Activated CD4-positive, alpha-beta T cell treated with anti-CD3 and anti-CD28 coated beads, Interleukin-2, Interleukin-4, amounts not matched to agents 100 ng/mL and 50 ng/mL, durations not matched to agents 16 hours and 8 hours (primary cell): ENCODE measurements around the gene ADCY1.

Source experiments
- DNase-seq: peaks from one replicate; pipeline ENCODE4 v3.0.0-alpha.2; 2020; ENCODE audit warnings: low spot score

ADCY1 gene

DNA sequence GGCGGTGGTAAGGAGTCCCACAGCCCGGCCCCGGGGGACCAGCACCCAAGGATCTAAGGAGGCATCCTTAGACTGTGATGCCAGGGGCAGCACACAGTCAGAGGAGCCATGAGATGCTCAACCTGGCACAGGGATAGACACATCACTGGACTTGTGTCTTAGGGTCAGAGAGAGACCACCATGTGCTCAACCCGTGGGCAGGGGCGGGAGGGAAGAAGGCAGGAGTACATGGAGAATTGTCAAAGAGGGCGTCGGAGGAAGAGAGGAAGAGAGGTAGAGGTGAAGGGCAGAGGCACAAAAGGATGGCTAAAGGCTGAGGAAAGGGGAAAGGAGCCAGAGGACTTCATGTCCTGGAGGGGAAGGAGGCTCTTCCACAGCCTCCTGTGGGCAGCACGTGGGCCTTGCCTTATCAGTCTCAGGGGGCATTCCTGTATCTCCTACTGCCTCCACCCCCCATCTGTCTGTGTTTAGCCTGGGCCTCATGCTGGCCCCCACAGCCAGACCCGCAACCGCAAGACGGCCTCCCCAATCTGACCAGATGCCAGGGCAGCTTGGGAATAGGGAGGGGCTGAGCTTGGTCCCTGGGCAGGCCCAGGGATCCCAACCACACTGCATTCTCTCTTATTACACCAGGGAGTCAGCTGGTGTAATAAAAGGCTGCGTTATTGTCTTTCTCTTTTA lies 2.2 kb downstream of the ADCY1 start:
- no peak for DNase-seq

DNA sequence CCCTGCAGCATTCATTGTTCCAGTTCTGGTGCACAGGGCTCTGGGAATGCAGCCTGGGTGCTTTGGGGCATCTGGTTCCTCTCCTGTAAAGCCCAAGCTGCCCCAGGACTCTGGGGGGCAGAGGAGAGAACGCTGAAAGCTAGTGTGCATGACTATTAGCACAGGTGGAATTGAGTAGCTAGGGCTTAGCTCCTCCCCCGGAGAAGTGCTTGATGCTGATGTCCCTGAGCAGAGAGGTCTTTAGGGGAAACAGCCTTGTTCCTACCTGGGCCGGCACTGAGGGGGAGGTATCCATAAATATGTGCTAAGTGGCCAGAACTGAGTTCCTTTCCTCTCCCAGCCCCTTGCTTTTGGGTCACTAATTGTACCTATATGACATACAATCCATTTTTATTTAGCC lies 3.9 kb downstream of the ADCY1 start:
- DNase-seq = no peak

DNA sequence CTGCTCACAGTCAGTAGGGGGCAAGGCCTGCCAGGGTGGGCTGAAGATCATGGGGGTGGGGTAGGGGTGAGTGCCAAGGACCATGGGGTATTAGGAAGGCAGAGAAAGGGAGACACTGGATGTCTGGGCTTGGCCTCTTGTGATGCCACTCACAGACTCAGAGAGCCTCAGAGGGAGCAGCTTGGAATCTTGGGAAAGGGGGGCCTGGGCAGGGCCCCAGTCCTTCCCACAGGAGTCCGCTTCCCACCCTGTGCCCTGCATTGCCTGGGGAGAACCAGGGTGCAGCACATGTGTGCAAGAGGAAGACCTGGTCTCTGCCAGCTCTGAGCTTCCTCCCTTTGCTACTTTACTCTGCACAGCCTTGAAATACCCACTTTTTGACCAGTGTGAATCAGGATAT lies 4.3 kb downstream of the ADCY1 start:
- no peak for DNase-seq

DNA sequence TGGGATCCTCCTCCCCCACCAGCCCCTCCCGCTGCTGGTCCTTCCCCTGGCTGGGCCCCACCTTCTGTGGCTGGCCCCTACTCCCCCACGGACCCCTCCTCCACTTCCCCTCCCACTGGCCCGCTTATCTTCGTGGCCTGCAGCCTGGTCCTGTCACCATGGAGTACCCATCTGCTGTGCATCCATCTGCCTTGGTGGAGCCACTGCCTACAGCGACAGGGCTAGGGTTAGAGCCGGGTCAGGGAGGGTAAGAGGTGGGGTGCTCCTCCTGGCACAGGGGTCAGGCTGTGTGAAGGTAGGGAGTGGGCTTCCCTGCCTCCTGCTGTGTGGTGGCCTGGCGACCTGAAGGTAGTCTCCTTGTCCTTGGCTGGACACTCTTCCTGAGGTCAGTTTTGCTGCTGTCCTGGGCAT lies 5.2 kb downstream of the ADCY1 start:
- DNase-seq = no peak

DNA sequence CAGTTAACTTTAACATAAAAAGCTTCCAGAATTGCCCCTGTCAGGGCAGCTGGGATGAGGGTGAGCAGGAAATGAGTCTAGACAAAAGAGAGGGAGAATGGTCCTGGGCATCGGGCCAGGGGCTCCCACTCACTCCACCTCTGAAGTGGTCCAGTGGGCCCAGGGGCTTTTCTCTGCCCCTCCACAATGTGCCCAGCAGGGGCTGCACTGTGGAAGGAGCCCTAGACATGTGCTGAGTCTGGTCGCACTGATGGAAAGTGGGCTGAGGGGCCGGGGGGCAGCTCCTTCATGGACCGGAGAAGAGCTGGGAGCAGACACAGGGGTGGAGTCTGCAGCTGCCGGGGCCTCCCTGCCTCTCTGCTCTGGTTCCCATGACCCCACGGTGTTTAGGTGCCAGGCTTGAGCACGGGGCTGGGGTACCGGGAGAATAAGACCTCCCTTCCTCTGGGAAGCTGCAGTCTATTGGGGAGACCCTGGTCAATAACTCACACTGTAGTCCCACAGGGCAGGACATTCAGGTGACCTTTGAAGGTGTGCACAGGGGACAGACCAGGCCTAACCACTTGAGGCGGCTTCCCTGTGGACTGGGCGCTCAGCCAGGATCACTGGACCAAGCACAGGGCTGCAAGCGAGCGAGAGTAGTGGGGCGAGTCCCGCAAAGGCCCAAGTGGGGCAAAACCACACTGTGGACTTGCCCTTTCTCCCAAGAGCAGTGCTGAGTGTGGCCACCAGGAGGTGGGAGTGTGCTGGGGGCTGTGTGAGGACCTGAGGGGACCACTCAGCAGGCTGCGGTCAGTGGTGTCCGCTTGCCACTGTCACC lies 6.1 kb downstream of the ADCY1 start:
- DNase-seq = no peak

DNA sequence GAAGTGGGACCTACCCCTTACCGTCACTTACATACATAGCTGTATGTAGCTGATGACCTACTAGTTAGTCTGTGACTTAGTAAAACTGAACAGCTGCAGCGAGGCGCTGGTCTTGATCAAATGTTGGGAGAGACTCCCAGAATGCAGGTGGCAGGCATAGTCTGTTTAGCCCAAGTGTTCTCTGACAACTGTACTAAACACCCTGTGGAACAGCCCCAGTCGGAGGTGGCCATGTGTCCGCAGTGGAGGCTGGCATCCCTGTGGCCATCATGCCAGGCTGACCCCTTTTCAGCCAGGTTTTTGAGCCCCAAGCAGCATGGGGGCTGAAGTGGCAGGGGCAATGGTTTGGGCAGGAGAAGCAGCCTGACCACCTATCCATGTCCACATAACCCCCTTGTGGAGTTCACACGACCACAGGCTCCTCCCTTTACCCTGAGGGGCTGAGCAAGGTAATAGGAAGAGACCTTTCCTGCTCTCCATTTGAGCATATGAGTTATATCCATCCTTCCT lies 7.2 kb downstream of the ADCY1 start:
- no peak for DNase-seq

DNA sequence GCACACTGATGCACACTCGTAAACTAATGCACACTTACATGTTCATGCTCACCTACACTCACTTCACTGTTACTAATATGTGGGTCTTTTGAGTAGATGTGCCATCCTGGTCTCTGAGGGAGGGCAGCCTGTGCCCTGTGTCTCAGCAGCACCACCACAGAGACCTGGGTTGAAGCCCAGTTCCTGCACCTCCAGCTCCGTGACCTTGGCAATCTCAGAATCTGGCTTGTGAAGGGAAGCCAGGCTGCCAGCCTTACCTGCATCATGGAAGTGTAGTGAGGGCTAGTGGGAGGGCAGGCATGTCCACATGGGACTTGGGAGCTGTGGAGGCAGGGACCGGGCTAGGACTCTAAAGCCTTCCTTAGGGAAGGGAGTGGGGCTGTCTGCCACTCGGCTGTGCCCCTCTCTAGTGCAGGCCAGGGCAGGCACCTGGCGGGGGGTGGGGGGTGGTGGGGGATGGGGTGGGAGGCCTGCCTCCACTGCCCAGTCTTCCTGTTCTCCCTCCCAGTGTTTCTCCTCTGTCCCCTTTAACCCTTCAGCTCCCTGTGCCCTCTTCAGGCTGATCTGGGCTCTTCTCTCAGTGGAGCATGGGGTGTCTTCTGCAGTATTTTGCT lies 8.1 kb downstream of the ADCY1 start:
- no peak for DNase-seq

DNA sequence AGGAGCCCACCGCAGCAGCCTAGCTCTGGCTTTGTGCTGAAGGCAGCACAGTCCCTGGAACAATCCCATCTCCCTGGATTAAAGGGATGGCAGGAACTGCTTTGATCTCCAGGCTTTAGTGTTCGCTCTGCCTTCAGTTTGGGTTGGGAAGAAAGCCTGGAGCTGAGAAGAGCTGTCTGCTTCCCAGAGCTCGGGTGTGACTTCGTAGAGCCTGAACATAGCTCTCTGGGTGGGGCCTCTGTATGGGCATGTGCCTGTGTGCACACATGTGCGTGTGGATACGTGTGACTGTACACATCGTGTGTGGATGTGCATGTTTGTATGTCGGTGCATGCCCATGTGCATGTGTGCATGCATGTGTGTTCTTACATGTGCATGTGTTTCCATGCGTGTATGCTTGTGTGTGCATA lies 8.7 kb downstream of the ADCY1 start:
- no peak for DNase-seq

DNA sequence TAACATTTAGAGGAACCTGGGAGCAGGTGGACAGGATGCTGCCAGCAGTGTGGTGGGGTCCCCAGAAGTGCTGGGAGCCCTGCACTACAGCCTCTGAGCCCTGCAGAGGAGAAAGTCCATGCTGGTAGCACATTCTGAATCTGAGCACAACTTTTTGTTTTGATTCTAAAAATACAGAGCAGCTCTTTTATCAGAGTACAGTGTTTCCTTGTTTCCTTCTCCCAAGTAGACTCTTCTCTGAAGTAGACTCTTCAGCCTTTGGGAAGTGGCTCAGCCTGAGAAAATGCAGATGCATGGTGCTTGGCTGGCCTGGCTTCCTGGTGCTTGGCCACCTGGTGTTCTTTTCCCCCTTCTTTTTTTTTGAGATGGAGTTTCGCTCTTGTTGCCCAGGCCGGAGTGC lies 9.1 kb downstream of the ADCY1 start:
- DNase-seq = no peak

DNA sequence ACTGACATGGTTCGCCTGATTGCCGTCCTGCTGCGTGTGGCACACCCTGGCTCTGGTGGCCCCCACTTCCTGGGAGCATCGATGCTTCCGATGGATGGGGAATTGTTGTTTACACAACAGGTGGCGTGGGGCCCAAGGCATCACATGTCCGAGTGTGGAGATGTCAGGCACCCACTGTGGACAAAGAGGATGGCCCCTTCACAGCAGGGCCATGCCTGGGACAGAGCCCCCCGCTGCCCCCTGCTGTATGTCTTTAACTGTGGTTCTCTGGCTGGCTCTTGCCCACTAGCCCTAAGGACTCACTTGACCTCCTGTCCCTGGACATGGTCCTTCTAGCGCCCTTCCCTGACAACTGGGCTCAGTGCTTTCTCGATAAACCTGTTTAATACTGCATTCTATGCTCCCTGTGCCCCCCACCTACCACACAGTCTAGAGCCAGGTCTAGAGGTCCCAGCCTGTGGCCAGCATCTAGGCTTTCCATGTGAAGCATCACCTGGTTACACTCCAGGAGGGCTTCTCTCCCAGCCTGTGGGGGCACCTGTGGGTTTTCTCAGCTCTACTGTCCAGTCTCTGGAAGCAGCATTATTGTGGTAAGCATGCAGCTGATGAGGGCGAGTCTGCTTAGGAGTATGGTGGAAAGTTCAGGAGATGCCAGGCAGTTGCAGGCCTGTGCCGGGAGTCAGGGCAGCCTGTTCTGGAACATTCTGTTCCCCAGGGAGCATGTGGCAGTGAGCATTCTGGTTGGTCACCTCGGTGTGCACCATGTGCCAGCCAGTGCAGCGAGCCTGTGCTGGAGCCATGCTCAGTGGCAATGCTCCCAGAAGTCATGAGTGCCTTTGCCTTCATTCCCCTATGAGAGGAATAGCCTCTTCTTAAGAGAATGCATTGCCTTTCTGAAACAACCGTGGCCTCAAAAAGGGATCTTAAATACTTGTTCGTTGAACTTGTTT lies 10.4 kb downstream of the ADCY1 start:
- no peak for DNase-seq

DNA sequence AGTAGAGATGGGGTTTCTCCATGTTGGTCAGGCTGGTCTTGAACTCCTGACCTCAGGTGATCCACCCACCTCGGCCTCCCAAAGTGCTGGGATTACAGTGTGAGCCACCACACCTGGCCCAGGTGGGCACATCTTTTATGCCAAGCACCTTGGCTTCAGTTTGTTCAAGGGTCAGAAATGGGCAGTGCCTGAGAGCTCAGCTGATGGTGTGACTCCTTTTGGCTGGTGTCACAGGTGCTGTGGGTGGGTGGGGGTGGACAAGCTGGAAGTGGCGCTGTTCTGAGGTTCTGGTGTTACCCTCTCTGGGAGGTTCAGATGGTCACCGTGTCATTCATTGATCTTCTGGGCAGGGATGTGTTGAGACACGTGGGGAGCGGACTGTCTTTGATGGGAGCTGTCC lies 11.5 kb downstream of the ADCY1 start:
- no peak for DNase-seq

DNA sequence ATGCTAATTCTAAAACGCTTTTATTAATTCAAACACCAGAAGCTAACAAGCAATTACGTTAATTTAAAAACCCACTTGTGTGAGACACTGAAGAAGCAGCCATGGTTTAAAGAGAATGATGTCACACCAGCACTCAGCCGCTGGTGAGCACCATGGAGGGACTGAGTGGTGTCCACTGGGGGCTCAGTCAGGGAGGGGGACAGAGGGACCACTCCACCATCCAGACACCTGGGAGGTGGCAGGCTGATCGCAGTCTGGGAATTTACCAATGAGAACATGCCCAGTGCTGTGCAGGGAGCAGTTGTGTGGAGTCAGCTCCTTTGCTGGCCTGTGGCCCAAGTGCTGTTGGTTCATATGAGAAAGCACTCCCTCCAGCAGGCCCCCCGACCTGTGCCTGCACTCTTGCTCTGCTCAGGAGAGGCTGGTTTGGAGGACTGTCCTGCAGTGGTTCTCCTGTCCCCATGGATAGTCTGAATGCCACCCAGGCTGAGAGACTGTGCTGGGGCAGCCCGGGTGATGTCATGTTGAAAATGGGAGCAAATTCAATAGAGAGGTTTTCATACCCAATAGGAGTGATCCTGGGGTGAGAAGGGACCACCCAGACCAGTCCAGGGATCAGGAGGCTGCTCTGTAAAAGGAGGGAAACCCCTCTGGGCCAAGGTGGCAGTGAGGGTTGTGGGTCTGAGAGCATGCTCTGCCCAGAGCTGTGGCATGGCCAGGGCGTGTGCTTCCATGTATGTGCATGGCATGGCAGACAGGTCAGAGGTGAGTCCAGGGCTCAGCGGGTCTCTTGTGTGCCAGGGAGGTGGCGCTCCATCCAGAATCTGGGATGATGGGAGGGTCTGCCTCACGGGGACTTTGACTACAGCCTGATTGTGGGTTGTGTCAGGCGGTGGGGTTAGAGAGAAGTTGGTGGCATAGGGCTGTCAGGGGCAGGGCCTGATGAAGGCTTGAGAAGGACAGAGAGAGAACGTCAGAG lies 12.7 kb downstream of the ADCY1 start:
- DNase-seq = no peak

DNA sequence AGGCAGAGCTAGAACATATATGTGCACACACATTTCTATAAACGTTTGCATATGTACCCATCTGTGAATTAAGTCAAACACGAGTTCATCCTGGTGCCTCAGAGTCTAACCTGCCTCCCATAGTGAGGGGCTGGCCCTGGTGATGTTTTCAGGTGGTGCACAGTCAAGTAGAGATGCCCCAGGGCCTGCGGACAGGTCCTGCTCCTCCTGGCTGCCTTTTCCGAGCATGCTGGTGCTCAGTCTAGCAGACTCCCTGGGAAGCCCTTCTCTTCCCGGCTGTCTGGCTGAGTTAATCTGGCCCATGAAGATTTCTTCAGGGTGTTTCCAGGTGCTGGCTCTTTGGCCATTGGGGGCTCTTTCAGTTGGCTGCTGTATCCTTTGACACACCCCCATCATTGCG lies 14.3 kb downstream of the ADCY1 start:
- no peak for DNase-seq

DNA sequence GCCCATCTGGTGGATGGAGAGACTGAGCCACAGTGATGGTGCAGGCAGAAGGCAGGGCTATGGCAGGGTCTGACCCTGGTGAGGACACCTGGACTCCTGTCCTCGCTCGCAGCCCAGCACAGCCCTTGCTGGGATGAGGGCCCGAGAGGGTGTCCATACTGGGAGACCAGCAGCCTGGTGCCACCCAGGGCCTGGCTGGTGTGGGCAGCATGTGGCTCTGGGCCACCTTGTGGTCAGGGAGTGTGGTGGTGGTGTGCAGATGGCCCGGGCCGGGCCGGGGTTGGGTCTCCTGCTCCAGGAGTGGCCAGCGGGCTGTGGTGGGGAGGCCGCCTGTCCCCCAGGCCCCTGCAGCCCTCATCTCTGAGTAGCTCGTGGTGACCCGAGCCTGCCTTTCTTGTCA lies 14.9 kb downstream of the ADCY1 start:
- no peak for DNase-seq

DNA sequence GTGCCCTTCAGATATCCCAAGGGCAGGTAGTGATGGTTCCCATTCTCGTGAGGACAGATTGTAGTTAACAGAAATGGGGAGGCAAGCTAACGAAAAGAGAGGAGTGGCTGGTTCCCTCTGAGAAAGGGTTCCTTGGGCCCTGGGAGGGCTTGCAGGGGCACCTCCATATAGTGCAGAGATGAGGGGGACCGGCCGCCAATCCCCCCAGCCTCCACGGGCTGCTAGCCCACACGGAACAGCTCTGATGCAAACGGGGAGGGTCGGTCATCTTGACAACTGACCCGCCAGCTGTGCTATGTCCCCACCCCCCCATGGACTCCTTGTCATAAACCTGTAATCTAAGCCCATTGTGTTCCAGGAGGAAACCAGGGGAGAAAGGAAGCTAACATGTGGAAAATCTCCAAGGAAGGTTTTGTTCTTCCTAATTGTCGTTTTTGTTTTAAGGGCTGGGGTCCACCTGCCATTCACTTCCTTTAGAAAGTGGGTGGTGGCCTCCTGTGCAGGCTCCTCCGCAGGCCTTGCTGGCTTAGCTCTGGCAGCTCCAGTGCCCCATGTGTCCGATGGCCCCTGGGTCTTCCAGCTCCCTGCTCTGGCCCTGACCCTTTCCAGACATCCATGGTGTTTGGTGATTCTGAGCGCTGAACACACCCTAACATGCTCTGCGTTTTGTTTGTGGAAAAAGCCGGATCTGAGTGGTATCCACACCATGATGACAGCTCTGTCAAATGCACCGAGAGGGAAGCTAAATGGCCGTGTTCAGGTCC lies 15.9 kb downstream of the ADCY1 start:
- no peak for DNase-seq

DNA sequence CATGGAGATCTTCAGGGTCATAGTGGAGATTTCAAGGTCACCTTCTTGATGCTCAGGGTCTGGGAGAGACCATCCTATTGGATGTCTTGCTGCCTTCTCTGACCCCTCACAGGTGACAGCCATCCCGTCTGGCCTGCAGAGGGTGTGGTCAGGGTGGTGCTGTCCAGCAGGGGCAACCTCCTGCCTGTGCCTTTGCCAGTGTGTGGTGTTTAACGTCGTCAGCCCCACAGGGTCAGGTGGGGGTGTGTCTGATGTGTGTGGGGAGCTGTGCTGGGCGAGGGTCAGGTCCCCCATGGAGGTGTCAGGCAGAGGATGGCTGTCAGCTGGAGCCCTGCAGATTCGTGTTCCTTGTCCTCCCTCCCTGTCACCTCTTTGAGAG lies 16.5 kb downstream of the ADCY1 start:
- no peak for DNase-seq

DNA sequence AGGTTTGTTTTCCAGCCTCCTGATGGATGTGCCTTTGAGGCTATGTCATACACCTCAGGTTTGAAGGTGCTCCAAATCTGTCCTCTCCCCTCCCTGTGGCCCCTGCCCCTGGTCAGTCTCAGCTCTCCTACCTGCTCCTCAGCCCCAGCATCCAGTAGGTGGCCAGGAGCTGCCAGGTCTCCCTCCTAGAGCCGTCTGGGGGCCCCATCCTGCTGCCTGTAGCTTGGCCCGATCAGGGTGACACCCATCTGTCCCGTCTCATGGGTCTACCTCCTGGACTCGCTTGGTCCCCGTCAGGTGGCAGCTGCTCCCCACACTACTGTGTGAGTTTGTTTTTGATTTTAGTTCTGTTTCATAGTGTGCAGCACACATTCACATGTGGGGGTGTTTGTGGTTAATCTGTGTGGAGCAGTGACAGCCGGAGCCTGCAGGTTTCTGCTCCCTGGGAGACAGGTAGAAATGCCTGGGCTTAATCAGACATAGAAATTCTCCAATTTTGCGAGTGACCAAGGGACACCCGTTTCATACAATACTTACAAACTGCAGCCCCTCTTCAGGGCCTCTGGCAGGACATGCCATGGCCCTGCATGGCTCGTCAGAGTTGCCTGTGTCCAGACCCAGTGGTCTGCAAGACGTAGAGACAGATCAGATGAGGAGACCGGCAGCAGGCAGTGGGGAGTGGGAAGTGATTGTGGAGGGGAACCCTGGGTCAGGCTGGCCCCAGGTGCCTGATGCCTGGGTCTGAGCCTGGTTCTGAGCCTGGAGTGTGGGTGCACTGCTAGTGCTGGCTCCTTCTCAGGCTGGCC lies 17.1 kb downstream of the ADCY1 start:
- DNase-seq = no peak

DNA sequence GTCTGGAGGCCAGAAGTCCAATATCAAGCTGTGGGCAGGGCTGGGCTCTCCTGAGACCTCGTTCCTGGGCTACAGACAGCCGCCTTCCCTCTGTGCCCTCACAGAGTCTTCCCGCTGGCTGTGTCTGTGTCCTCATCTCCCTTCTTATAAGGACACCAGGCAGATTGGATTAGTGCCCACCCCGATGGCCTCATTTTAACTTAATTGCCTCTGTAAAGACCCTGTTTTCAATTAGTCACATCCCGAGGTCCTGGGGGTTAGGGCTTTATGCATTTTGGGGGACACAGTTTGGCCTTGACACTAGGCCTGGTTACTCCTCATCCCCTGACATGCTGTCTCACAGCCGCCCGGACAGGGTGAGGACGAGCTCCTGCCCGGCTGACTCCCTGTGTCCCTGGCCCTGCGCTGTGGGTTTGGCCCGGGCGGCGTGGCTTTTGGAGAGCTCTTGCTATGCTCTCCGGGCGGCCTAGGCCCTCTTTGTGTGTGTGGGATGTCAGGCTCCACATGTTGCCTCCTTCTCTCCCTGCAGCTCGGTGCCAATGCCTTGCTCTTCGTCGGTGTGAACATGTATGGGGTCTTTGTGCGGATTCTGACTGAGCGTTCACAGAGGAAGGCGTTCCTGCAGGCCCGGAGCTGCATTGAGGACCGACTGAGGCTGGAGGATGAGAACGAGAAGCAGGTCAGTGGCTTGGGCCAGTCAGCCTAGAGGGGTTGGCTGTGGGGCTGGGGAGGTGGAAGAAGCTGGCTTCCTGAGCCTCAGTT lies 18.2 kb downstream of the ADCY1 start:
- no peak for DNase-seq
